T-helper 22 cell (primary cell): ENCODE measurements around the gene FAM240A.
"Not testable (repeated sequence)": the region's sequence is repeated elsewhere in the genome, so short reads cannot be mapped to it uniquely, and the experiment has no call there.

ENCODE experiments used
- DNase-seq: peaks from one replicate; pipeline ENCODE4 v3.0.0-alpha.2; 2020; ENCODE audit warnings: low read depth

The FAM240A gene

GRCh38 chr3:46586738-46587246 lies 25.5 kb upstream of the FAM240A start:
- no peak for DNase-seq

DNA sequence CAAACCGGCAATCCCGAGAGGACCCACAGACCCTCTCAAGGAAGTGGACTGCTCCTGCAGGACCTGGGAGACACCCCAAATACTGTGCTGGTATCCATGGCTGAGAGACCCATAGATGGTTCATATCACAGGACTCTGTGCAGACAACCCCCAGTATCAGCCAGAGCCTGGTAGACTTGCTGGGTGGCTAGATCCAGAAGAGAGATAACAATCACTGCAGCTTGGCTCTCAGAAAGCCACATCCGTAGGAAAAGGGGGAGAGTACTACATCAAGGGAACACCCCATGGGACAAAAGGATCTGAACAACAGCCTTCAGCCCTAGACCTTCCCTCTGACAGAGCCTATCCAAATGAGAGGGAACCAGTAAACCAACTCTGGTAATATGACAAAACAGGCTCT lies 25.1 kb upstream of the FAM240A start:
- DNase-seq: not testable (repeated sequence)

DNA sequence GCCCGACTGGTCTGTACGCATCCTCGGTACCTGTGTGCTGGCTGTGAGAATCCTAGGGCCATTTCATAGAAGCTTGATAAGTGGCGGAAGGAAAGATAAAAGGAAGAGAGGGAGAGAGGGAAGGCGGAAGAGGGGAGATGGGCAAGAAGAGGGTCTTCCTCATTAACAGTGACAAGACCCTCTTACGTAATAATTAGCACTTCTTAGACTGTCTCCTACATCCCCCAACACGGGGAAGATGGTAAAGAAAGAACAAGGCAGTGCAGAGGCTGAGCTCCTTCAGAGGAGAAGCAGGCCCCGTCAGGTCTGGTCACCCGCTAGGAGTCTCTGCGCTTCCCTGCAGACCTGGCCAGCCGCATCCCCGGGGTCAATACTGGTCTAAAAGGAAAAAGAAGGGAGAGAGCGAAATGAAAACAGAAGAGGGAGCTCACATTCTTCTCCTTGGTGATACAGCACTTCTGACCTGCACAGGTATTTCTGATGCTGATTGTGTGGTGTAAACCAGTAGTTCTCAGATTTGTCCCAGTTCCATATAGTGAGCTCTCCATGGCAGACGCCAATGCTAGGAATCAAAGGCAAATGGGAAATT lies 19.0 kb upstream of the FAM240A start:
- DNase-seq: no peak

GRCh38 chr3:46593979-46594378 lies 18.3 kb upstream of the FAM240A start:
- no peak for DNase-seq

DNA sequence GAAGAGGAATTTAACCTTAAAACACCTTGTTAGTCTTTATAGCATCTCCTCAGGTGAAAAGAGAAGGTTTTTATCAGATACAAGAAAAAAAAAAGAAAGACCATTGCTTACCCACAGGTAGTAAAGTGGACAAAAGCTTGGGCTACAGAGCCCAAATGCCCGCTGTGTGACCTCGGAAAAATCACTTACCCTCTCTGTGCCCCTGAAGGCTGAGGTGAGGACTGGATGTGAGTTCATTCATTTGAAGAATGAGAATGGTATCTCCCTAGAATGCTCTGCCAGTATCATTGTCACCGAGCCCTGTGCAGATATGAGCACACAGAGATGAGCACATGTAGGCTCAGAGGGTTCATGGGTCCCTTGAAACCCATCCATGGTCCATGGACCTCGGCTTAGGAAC lies 17.6 kb upstream of the FAM240A start:
- DNase-seq: no peak

GRCh38 chr3:46595819-46596314 lies 16.5 kb upstream of the FAM240A start:
- no peak for DNase-seq

DNA sequence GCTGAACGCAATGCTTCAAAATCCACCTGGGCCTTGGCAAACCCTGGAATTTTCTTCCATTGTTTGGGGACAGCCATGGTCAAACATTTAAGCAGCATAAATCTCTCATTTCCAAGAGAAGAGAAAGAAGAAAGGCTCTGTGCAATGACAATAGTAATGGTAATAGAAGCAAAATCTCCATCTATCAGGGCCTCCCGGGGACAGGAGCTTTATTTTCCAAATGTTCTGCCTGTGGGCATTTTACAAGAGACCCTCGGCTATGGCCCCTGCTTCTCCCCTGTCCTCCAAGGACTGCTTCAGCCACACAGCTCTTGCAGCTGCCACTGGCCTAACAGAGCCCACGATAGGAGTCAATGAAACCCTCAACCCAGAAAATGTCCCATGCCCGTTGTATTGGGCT lies 12.7 kb upstream of the FAM240A start:
- no peak for DNase-seq

DNA sequence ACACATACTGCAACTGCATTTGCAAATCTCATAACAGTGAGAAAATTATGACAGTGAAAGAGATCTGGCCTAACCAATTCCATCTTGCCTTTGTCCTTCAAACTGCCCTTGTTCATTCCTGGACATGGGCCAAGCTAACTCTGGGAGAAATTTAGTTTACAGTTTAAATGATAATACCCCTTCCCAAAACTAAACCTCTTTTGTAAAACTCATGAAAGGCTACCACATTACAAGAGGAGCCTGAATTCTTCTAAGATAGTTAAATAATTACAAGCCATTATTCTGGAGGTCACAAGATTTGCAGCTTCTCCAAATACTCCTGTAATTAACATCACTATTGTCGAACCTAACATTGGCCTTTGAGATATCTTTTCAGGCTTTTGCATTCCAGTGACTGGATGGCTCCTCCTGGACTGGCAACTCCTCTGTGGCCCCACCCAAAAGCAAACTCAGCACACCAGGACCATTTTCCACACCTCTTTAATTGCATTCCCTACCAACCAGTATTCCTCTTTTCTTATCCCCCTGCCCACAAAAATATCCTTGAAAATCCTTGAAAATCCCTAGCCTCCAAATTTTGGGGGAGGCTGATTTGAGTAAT lies 8.8 kb upstream of the FAM240A start:
- DNase-seq: no peak

- DNase-seq: no peak
These were observed 8.2 kb upstream of the FAM240A start for GRCh38 chr3:46604127-46604526.

- no peak for DNase-seq
These were observed 4.7 kb upstream of the FAM240A start for GRCh38 chr3:46607603-46608028.

DNA sequence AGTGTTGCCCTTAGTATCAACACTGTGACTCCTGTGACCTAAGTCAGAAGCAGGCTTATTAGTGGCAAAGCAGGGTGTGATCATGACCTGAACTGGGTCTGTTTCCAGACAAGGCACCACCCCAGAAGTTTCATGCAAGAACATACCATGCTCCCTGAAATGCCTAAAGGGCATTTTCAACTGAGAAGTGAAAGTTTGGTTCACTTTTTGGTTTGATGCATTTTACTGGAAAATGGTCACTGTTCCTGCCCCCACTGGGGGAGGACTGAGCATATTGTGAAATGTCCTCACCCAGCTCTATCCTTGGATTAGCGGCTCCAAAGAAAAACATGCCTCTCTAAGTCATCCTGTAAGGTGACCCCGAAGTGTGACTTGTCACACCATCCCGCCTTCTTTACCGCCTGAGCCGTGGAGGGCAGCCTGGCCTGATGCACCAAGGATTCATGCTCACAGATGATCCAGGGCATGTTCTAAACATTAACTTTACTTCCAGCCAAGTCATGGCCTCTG lies 3.1 kb upstream of the FAM240A start:
- DNase-seq: no peak

DNA sequence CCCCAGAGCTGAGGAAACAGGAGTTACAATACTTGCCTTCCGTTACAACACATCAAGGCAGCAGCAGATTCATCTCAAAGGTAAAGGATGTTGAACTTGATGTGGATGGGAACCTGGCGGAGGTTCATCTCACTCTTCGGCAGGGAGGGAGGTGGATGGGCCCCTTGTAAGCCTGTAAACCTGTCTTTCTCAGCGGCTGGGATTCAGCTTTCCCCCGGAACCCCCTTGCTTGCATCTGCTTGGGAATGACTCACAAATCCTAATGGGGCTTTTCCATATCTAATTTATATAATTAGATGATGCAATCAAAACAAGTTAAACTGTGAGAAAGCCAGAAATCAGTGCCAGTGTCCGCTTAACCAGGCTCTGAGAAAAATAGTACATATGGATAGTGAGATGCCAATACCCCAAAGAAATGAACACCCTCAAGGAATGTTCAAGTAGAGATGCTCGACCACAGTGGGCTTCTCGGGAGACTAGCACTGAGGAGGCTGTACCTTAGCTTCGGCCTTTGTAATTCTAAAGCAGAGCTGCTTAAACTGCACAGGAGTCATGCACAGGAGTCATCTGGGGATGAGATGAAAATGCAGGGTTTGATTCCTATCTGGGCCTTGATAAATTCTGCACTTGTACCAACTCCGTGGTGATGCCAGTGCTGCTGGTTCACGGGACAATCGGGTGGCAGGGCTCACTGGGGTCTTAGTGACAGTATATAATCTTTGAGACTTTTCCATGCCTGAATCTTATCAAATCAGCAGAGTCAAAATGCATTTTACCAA lies 2.2 kb upstream of the FAM240A start:
- no peak for DNase-seq

DNA sequence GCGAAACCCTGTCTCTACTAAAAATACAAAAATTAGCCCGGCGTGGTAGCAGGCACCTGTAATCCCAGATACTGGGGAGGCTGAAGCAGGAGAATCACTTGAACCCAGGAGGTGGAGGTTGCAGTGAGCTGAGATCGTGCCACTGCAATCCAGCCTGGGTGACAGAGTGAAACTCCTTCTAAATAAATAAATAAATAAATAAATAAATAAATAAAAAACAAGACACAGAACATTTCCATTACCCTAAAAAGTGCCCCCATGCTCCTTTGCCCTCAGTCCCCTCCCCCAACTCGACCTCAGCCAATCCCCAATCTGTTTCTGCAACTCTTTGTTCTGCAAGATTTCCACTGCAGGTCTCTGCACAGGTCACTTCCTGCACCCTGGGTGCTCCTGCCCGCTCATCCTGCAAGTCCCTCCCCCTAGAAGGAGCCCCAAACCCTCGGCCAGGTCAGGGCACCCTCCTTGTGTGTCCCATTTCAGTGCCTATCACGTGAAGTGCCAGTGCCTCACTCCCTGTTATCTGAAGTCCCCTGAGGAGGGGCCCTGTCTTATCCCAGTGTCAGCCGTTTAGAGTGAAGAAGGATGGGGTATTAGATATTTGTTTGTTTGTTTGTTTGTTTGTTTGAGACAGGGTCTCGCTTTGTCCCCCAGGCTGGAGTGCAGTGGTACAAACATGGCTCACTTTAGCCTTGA lies 1.1 kb downstream of the FAM240A start:
- no peak for DNase-seq

DNA sequence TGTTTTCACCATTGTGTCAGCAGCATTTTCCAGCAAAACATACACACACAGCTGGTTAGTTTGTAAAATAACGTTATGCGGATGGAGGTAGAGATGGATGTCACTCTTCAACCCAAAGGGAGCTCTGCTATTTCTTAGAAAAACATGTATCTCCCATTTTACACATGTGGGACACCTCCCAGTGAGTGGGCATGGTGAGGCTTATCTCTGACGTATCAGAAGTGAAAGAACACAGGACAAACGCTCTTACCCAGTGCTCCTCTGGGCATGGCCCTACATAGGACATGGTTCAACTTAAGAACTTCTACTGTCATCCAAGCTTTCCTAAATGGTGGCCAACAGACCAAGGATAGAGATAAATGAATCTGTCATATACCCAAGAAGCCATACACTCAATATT lies 2.1 kb downstream of the FAM240A start:
- no peak for DNase-seq

- DNase-seq: no peak
These were observed 2.9 kb downstream of the FAM240A start for GRCh38 chr3:46615050-46615775.

DNA sequence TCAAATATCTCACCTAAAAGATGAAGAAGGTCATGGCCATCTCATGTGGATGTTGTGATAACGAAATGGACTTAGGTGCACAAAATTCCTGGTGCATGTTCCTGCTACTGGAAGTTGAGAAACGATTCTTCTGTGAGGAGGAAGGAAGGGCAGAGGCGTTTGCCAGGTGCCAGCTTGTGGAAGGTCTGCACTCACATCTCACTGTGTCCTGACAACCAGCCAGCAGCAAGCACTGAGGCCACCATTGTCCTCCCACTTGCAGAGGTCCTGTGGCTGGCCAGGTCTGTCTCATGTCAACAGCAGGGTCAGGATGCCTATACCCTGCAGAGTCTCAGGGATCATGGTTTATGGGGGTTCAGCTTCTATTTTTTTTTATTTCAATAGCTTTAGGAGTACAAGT lies 3.7 kb downstream of the FAM240A start:
- DNase-seq: no peak

DNA sequence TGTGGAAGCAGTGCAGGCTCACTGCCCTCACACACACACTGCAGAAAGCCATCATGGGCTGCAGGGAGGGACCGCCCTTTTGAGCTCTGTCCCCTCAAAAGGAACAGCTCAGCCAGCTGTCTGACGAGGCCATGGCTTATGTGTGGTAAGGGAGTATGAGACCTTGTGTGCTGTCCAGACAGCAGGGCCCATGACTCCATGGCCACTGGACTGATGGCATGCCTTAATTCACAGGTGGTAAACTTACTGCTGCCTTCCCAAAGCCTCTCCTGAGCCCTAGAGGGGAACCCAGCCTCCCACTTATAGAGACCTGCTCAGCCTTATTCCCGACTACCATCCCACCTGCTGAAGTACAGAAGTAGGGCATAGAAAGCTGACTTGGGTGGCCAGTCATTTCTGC lies 5.6 kb downstream of the FAM240A start:
- DNase-seq: no peak

GRCh38 chr3:46619845-46620778 lies 7.8 kb downstream of the FAM240A start:
- DNase-seq: no peak

DNA sequence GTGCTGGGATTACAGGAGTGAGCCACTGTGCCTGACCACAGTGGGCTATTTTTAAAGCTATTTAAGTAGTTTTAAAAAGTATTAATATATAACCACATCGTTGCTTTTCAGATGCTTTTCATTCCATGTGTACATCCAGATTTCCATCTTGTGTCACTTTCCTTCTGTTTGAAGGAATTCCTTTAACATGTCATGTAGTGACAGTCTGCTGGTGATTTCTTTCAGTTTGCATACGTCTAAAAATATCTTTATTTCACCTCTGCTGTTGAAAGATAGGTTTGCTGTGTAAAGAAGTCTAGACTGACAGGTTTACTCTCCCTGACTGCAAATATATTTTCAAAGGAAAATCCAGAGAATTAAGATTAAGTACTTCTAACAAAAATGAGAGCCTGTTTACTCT lies 12.2 kb downstream of the FAM240A start:
- DNase-seq: no peak

- DNase-seq: no peak
These were observed 12.7 kb downstream of the FAM240A start for GRCh38 chr3:46624975-46625490.
